T-helper 22 cell (primary cell): Measurements from ENCODE around the gene MAL.

Experiments
- DNase-seq: peaks from one replicate; pipeline ENCODE4 v3.0.0-alpha.2; 2020; ENCODE audit warnings: low read depth

Gene MAL

DNA sequence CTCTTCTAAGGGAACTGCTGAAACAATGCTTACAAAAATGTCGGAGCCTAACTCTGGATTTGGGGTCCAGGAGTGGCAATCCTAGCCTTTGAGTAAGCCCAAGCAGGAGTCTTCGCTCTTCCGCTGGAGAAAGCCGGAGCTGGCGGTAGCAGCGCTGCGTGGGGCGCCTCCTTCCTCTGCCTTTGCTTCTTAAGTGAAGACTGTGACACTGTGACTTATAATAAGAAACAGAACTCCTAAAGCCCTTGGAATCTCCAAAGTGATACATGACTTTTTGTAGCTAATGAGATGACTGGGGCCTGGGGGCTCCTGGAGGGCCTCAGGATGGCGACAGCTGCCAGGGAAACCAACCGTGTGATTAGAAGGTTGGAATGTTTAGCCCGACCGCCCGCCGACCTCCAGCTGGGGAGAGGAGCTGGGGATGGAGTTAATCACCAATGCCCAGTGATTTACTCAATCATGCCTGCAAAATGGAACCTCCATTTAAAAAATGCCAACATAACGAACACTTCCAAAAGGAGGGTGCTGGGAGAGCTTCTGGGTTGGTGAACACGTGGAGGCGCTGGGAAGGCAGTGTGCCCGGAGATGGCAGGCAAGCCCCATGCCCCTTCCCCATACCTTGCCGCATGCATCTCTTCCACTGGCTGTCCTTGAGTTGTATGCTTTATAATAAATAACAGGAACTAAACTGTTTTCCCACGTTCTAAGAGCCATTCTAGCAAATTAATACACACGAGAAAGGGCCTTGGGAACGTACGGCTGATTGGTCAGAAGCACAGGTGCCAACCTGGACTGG, 29.0 kb upstream of the MAL start:
- DNase-seq: no peak

DNA sequence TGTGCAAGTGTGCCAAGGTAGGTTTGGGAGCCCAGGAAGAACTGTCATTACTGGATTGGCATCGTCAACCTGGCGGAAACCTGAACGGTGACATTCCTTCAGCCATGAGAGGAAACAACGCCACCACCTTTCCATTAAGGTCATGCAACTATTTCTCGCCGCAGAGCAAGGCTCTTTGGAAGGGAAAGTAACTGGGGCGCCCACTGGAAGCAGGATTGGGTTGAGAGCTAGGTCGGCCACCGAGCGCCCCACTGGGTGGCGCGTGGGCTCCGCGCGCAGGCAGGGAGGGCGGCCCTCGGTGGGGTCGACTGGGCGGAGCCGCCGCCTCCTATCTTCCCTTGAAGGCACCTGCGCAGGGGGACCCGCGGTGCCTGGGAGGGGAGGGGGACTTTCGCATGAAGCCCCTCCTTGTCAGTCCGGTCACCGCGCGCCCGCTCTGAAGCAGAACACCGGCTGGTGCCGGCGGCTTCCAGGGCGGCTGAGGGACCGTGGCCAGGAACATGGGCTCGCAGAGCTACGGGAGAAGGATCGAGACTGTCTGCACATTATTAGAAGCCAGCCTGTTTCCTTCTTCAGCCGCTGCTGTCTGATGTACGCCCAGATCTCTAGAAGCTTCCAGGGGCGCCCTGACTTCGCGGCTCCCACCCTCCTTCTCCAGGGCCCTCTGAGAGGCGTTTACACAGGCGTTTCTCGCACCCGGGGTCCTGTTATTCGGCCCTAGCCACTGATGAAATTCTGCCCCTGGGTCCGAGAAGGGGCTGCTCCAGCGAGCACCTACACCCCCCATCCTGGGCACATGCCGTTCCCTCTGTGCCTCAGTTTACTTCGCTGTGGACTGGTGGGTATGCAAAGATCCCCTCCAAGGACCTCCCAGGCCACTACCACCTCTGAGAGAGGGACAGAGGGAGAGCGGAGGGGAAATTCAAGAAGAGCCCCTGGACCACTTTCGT, 27.3 kb upstream of the MAL start:
- DNase-seq: no peak

DNA sequence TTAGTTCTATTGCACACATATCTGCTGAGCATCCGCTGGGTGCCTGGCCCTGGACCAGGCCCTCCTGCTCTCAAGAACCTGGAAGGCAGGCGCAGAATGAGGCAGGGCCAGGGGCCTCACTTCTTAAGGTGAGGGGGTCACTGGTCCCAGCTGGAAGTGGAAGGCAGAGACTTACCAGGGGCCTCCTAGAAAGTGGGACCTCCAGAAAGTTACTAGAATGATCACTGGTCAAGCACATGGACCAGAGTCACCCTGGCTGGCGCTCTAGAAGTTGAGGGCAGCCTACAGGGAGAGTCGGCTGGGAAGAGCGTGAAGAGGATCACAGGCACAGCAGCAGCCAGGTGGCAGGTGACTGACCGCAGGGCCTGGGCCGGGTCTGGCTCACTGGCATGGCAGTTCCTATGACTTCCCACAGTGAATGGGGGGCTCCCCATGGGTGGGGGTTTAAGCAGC, 26.1 kb upstream of the MAL start:
- no peak for DNase-seq

DNA sequence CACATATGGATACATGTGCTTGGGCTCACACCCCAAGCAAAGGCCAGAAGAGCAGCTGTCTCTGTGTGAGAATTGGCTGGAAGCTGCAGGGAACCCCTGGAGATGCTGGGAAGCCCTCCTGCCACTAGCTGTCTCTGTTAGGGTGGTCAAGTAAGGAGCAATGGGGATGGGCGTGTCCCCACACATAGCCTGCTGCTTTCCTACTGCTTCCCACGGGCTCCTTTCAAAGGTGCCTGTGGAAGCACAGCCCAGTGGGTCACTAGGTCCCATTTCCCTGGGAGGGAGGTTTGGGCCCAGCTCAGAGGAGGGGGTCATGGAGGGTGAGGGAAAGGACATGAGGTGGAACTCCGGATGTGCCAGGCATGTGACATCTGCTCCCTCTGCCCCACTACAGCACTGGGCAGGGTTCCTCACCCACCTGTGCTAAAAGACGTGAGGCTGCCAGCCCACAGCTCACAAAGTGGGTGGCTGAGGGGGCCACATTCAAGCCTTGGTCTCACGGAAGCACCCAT, 24.4 kb upstream of the MAL start:
- no peak for DNase-seq

DNA sequence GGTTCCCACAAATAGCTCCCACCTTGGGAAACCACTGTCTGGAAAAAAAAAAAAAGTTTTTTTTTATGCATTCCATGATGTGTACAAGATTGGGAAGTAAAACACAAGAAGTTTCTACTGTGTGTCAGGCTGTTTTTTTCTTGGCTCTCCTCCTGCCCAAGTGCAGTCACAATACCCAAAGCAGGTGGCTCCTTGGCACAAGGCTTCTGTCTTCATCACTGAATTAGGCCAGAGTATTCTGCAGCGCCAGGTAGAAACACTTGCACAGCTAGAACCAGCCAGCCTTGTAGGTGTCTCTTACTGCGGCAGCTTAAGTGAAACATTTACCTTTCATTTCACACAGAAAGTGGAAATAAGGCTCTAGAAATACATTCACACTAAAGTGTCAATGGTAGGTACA, 23.8 kb upstream of the MAL start:
- no peak for DNase-seq

DNA sequence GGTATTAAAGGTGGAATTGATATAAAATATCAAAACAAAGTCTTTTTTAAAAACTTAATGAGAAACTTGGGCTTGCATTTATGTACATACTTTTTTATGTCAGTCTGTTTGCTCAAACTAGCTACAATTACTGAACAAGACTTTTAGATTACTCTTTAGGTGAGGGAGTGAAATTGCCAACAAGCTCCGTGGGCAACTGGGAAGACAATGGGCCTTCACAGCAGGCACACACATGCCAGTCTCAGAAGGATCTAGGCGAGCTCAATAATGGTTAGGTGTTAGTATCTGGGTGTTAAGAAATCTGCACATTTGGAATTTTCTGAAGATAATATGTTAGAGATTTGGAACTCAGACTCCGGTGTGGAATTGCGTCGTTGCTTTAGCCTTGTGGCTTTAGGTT, 23.0 kb upstream of the MAL start:
- DNase-seq: no peak

DNA sequence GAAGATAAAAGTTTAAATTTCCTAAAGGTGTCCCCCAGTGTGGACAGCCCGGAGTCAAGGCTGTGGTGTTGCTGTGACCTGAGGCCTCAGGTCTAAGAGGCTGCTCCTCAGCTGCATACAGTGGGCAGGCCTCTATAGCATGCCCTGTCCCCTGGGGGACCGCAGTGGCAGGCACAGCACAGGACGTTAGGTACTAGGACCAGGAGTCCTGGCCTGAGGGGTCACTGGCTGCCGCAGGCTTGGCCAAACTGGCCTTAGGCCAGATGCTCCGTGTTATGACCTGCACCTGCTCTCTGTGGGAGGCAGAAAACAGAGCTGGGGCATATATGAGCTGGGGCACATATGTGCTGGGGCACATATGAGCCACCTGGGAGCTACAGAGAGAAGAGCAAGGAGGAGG, 21.2 kb upstream of the MAL start:
- DNase-seq: no peak

DNA sequence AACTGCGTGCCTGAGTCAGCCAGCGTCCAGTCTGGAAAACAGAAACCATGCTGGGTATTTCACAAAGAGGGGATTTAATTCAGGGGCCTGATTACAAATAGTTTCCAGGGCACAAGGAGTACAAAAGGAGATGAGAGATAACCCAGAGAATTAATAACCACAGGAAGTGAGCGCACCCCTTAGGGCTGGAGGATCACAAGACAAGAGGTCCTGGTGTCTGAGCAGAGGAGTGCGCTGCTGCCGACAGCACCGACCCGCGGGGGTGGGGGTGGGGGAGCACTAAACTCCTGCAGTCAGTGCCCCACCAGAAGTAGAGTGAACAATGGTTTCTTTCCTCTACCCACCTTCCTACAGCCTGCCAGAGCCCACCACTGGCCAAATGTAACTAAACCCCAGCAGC, 20.8 kb upstream of the MAL start:
- no peak for DNase-seq

DNA sequence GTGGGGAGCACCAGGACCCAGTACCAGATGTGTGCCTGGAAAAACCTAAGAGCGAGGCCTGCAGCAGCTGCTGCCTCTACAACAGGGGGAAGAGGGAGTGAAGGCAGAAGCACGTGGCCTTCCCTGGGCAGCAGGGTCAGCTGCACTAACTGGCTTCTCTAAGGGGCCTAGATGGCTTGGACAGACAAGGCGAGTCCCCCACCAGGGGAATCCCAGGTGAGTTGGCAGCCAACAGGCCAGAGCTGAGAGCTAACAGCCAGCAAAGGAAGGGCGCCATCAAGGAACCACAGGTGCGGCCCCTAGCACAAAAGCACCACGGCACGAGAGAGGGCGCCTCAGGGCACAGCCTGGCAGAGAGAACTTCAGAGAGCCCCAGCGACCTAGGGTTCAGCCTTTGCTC, 19.8 kb upstream of the MAL start:
- no peak for DNase-seq

DNA sequence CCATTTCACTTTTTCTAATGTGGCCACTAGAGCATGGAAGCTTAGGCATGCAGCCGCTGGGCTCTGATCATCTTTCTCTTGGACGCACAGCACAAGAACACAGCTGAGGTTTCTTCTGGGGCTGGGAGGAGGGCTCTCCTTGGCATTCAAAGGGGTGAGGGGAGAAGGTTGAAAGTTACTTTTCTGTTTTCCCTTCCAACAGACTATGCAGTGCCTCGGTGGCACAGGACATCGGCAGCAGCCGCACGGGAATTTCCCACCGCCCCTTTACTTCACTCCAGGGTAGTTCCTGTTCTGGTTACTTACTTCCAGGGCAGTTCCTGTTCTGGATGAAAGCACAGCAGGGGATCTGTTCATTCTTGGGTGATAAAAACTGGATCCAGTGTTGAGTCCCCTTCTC, 18.9 kb upstream of the MAL start:
- DNase-seq: no peak

DNA sequence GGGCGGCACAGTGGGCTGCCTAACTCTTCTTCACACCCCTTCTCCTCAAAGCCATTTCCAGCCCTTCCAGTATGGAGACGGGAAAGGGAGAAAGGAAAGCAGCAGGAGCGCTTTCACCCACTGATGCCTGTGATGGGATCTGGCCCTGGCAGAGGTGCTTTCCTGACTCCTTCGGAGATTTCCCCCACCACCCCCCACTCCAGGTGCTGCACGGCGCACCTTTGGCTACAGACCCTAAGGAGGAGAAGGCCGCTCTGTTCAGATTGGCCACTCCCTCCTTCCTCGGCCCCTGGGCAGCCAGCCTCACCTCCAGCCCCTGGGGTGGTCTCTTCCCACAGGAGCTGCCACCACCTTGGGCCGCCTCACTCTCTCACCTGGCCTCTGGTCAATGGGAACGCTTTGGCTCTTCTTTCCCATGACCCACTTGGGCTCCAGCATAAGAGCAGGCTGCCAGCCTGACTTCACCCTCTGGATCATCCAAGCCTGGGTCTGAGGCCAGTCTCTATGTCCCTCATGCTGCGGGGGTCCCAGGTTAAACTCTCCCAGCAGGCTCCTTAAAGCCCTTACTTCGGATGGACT, 18.4 kb upstream of the MAL start:
- no peak for DNase-seq

DNA sequence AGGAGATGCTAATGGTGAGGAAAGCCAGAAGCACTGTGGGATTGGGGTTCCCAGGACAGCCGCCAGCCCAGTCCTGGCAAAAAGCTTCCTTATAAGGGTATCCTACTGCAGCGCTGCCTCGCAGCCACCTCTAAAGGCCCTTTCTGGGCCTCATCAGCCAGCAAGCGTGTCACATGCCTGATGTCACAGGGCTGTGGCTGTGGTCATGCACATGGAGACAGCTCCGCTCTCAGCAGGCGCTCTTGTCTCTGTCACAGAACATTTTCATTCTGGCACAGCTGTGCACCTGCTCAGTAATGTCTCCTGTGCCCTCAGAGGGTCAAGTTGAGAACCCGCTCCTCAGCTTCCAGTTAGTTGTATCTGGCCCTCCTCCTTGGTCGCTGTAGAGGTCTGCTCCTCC, 17.7 kb upstream of the MAL start:
- DNase-seq: no peak

DNA sequence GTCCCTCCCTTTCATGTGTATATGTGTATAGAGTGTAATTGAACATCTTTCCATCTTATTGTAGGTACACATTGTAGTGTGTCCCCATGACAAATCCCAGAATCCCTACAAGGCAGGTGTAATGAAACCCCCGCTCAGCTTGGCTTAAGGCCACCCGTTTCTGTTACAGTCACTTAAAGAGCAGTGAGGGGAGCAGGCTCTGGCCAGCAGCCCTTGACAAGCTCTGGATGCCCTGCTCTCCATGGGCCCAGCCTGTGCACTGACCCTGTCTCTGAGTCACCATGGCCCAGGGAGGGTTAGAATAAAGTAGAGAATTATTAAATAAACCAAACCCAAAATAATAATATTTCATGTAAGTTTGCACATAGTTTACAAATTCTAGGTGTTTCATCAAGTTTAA, 17.2 kb upstream of the MAL start:
- no peak for DNase-seq

DNA sequence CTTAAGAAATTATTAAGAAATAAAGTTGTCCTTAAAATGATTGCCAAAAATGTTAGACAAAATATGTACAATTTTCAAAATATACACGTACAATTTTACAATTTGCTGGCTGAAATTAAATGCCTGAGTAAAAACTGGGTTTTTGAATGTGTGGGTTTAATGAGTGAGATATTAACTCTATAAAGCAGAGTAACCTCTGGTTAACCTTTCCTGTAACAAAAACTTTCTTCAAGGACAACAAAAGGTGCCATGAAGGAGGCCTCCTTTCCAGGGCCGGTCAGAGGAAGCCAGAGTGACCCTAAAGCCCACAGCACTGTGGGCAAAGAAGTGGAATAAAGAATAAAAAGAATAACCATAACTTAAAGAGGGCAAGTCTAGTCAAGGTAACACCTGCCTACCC, 16.5 kb upstream of the MAL start:
- DNase-seq: no peak

DNA sequence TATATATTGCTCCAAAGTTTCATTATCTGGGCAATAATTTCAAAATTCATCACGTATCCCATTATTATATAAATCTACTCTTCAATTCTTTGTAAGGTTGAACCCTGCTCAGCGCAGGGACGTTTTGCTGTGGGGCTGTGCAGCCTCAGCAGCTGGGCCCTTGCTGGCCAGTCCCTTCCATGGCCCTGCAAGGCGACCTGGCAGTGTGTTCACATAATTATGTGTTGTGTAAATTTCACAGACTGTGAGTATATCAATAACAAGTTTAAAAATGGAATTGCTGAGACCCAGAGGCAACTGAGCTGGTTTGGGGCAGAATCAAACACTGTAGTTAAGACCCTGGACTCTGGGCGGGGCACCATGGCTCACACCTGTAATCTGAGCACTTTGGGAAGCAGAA, 16.1 kb upstream of the MAL start:
- no peak for DNase-seq

DNA sequence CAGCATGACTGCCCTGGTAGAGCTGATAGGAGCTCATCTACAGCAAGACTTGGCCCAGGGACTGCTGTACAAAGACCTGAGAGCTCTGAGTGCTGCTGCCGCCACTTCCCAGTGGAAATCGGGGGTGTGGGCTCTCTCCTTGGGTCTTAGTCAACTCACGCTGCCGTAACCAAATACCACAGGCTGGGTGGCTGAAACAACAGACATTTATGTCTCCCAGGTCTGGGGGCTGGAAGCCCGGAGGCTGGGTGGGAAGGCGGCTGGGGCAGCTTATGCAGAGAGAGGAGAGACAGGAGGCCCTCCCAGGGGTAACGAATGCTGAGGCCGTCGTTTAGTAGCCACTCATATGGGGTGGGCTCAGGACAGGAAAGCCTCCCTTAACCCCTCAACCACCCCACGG, 15.4 kb upstream of the MAL start:
- DNase-seq: no peak

DNA sequence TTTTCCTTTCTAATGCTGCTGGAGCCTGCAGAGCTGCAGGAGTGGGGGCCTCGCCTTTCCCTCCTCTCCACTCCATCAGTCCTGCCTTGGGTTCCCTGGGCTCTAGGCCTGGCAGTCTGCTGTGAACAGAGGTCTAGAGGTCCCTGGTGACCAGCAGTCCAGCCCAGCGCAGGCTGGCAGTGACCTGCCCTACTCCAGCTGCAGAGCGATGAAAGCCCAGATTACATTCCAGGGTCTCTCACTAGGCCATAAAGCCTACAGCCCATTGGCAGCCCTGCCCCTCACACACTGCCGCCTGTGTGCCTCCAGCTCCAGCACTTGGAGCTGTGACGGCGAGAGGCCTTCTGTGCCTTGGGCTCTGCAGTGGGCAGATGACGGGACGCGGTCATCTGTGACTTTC, 14.8 kb upstream of the MAL start:
- DNase-seq: no peak

DNA sequence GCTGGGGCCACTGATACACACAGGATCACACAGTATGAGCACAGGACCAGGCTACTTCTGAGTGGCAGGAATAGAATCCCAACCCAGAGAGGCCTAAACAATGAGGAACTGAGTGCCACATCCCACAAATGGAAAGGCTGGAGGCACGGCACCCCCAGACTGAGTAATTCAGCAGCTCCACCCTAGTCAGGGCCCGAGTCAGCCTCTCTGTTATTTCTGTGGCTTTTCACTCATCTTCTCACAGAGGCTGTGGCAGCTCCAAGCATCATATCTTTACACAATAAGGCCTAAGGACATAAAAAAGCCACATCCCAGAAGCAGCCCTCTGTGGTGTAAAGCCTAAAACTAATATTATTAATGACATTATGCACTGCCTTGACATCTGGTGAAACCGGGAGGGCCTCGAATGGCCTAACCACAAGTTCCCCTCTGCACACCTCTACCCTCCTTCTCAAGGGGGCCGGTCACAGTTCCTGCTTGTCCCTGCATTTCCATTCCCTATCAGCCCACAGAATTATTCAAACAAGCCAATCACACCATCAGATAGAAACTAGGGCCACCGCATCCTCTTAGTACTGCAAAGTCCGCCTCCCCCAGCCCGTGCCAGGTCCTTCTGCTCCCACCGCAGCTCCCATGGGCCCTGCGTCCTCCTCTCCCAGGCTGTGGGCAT, 12.5 kb upstream of the MAL start:
- no peak for DNase-seq

DNA sequence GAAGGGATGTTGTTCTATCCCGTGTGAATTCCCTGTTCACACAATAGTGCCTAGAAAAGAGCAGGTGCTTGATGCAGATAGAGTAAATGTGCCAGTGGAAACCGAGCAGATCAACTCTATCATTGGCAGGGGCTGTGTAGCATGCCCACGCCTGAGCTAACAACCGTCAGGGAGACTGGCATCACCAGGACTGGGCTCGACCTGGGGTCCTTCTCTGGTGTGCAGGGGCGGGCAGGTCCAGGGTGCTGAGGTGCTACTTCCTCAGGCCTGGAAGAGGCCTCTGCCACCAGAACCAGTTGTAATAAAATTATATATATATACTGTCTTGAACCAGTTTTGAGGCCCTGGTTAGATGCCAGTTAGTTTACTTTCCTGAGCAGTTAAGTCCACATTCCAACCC, 11.8 kb upstream of the MAL start:
- DNase-seq: no peak

DNA sequence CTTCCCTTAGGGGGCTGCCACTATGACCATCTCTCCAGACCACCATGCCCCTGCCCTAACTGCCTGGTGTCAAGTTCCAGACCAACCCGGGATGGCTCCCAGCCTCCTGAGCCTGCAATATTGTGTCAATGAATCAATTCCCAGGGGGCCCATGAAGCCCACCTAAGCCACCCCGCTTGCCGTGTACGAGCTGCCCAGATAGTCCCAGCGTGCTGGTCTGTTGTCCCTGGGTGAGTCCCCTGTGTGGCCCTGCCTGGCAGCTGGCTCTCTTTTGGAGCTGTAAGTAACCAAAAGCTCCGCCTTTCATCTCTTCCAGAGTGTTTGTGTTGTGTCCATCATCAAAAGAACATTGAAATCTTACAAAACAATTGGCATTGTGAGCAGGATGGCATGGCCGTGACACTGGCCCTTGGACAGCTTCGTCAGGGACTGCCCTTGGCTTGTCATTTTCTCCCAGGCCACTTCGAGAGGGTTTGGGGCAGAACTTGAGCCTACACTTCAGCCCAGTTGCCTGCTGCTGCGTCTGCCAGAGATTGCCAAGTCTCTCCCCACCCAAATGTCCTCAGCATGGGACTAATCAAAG, 11.3 kb upstream of the MAL start:
- DNase-seq: no peak

DNA sequence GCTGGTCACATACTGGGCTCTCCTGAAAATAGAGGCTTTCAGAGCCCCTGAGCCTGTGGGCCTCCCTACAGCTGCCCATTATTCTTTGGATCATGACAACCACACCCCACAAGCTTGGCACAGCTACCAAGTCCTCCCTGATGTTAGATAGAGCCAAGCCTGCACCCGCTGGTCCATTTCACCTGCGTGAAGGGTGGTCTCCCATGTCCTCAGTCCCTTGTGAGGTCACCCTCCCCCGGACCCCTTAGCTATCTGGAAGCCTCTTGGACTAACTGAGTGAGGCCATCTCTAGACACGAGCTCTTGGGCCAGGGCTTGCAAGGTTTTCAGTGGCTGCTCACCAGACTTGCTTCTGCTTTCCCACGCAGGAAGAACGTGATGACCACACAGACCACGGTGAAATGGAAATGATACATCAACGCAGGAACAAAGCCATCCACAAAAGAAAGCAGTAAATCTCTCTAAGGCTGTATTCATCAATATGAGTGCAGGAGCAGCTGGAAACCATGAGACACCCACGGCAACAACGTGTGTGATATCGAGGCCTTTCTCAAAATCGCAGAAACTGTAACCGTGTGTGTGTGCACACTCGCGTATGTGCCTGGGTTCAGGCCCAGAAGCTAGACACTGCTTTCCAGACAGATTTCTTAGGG, 10.1 kb upstream of the MAL start:
- DNase-seq: no peak
